Loucy (cell line): ENCODE data around the gene PDE10A.

ENCODE experiments used
- H2AFZ ChIP-seq: fragments of 200-600 bp; sonication (generic); 2 replicates; pipeline ENCODE4 v1.6.0; 2016; ENCODE audit warnings: antibody characterized with exemption, mild to moderate bottlenecking, low read length, moderate library complexity
- H3F3A ChIP-seq: fragments of 200-600 bp; 2 replicates; pipeline ENCODE4 v1.6.0; 2016; ENCODE audit warnings: antibody characterized with exemption, low read depth, mild to moderate bottlenecking
- H3K27me3 ChIP-seq: fragments of 200-600 bp; sonication (generic); 2 replicates; pipeline ENCODE4 v1.6.1; 2014; ENCODE audit warnings: low read length, mild to moderate bottlenecking; ENCODE audit not compliant: insufficient read depth, poor library complexity, severe bottlenecking
- H3K36me3 ChIP-seq: fragments of 200-600 bp; sonication (generic); 2 replicates; pipeline ENCODE4 v1.6.1; 2016; ENCODE audit warnings: low read length; ENCODE audit not compliant: insufficient read depth
- H3K4me1 ChIP-seq: fragments of 200-600 bp; sonication (generic); 2 replicates; pipeline ENCODE4 v1.5.1; 2014; ENCODE audit warnings: low read length, mild to moderate bottlenecking; ENCODE audit not compliant: insufficient read depth, poor library complexity, severe bottlenecking
- H3K4me2 ChIP-seq: fragments of 200-600 bp; sonication (generic); 2 replicates; pipeline ENCODE4 v1.6.0; 2014; ENCODE audit warnings: antibody characterized with exemption, low read length, low read depth, mild to moderate bottlenecking; ENCODE audit not compliant: poor library complexity, severe bottlenecking
- H3K4me3 ChIP-seq: fragments of 200-600 bp; sonication (generic); 2 replicates; pipeline ENCODE4 v1.5.1; 2014; ENCODE audit warnings: low read length, mild to moderate bottlenecking, mixed read lengths; ENCODE audit not compliant: poor library complexity, severe bottlenecking
- H3K79me2 ChIP-seq: fragments of 200-600 bp; sonication (generic); 2 replicates; pipeline ENCODE4 v1.6.1; 2014; ENCODE audit warnings: low read length; ENCODE audit not compliant: insufficient read depth
- H3K9ac ChIP-seq: fragments of 200-600 bp; sonication (generic); 2 replicates; pipeline ENCODE4 v1.6.0; 2014; ENCODE audit warnings: mild to moderate bottlenecking, low read depth, low read length, moderate library complexity; ENCODE audit not compliant: poor library complexity, severe bottlenecking
- H3K9me2 ChIP-seq: fragments of 200-600 bp; sonication (generic); replicated peaks from 2 replicates; pipeline ENCODE4 v1.6.1; 2016; ENCODE audit warnings: low read depth, low read length, mixed read lengths
- H3K9me3 ChIP-seq: fragments of 200-600 bp; sonication (generic); 2 replicates; pipeline ENCODE4 v1.6.1; 2014; ENCODE audit warnings: mild to moderate bottlenecking, antibody characterized with exemption, low read length, low read depth; ENCODE audit not compliant: insufficient read depth
- H4K20me1 ChIP-seq: fragments of 200-600 bp; sonication (generic); 2 replicates; pipeline ENCODE4 v1.6.0; 2014; ENCODE audit warnings: antibody characterized with exemption, low read length, mild to moderate bottlenecking; ENCODE audit not compliant: insufficient read depth, poor library complexity, severe bottlenecking
- CTCF ChIP-seq: fragments of 200-600 bp; sonication (generic); conservative IDR thresholded peaks from 2 replicates; pipeline ENCODE4 v1.5.1; 2014; ENCODE audit warnings: mild to moderate bottlenecking, antibody characterized with exemption, low read length
- EZH2phosphoT487 ChIP-seq: fragments of 200-600 bp; IDR thresholded peaks from 2 replicates; pipeline ENCODE4 v1.6.1; 2018; ENCODE audit warnings: antibody characterized with exemption, mild to moderate bottlenecking, moderate library complexity, borderline replicate concordance

The PDE10A gene

GRCh38 chr6:165587206-165587605 is 75.8 kb downstream of the PDE10A start:
- H3K4me2 ChIP-seq, result no peak overlapping the region
- no peak for TF ChIP-seq CTCF
- TF ChIP-seq EZH2phosphoT487, result no peak

GRCh38 chr6:165586706-165587105 is 76.3 kb downstream of the PDE10A start:
- Histone ChIP-seq H3F3A (no peaks in the 10 kb centered on the region), H4K20me1 (no peaks in the 10 kb centered on the region), H3K9me3 (no peaks in the 10 kb centered on the region), H3K4me2 (no peak overlapping the region), H3K9ac (no peak overlapping the region), H3K4me1 (no peaks in the 10 kb centered on the region), H3K36me3 (no peaks in the 10 kb centered on the region), H2AFZ (no peak overlapping the region), H3K9me2 (no peaks in the 10 kb centered on the region), H3K79me2 (no peaks in the 10 kb centered on the region), H3K4me3 (no peak overlapping the region), H3K27me3 (no peaks in the 10 kb centered on the region)
- TF ChIP-seq EZH2phosphoT487 (no peak), CTCF (no peak)

More at GRCh38 chr6:165587206-165587605, 75.8 kb downstream of the PDE10A start:
- H3K9ac ChIP-seq, result no peak overlapping the region
- no peaks in the 10 kb centered on the region for H3K27me3 ChIP-seq
- no peak overlapping the region for H3K4me3 ChIP-seq
- H3K79me2 ChIP-seq, result no peaks in the 10 kb centered on the region
- no peak overlapping the region for H2AFZ ChIP-seq
- H3K4me1 ChIP-seq, result no peaks in the 10 kb centered on the region
- no peaks in the 10 kb centered on the region for H3K9me2 ChIP-seq
- no peaks in the 10 kb centered on the region for H4K20me1 ChIP-seq
- no peaks in the 10 kb centered on the region for H3F3A ChIP-seq
- no peaks in the 10 kb centered on the region for H3K9me3 ChIP-seq
- H3K36me3 ChIP-seq, result no peaks in the 10 kb centered on the region

GRCh38 chr6:165585060-165585459 is 78.0 kb downstream of the PDE10A start:
- no peaks in the 10 kb centered on the region for H3K9me3 ChIP-seq
- TF ChIP-seq CTCF, result no peak
- TF ChIP-seq EZH2phosphoT487, result no peak
- no peak overlapping the region for H2AFZ ChIP-seq
- H3K4me2 ChIP-seq, result no peak overlapping the region
- H3K4me1 ChIP-seq, result no peaks in the 10 kb centered on the region
- no peaks in the 10 kb centered on the region for H3F3A ChIP-seq
- H3K79me2 ChIP-seq, result no peaks in the 10 kb centered on the region
- H3K4me3 ChIP-seq, result no peak overlapping the region
- H3K27me3 ChIP-seq, result no peaks in the 10 kb centered on the region
- no peak overlapping the region for H3K9ac ChIP-seq
- no peaks in the 10 kb centered on the region for H4K20me1 ChIP-seq
- H3K36me3 ChIP-seq, result no peaks in the 10 kb centered on the region
- no peaks in the 10 kb centered on the region for H3K9me2 ChIP-seq
